ENCODE results near the gene SH3BGRL2. TPM values are rescaled to one million over a fixed set of nuclear protein-coding genes. Genes with fewer than 3 reads are reported as not detected.
"Not testable (repeated sequence)": the region's sequence is repeated elsewhere in the genome, so short reads cannot be mapped to it uniquely, and the experiment has no call there.

SH3BGRL2 gene
- total RNA-seq, 4 donors from 2014 or later = 54.7 to 177 (median 128) TPM

- H3K27ac ChIP-seq = no peak overlapping the region
- no peak for DNase-seq
Measured at GRCh38 chr6:79676785-79677736, 45.9 kb downstream of the SH3BGRL2 start.

GRCh38 chr6:79682682-79683081 lies 51.6 kb downstream of the SH3BGRL2 start:
- H3K4me1 ChIP-seq = peaks cover 0 to 28% (median 13%) of the 10 kb centered on the region in 4 donors
- H3K9me3 ChIP-seq; H3K27ac ChIP-seq; H3K36me3 ChIP-seq; intact Hi-C loops (cut with DNase I; ENCODE audit: low total_unique reads); in situ Hi-C loops (cut with MboI; ENCODE audit: low pct_ligation_motif_present in 1 of 4, low pct_unique_long_range_greater_than_20kb in 1 of 4, low sequenced_read_pairs in 3 of 4); DNase-seq; H3K4me3 ChIP-seq; H3K27me3 ChIP-seq: not testable (repeated sequence)
- WGBS, 2 donors (ENCODE audit: low coverage in 1 of 2) = 95 to 100% methylated on average over 1 to 4 of the region's 4 CpGs

More at GRCh38 chr6:79676785-79677736, 45.9 kb downstream of the SH3BGRL2 start:
- no peaks in the 10 kb centered on the region for H3K9me3 ChIP-seq
- H3K36me3 ChIP-seq = peaks cover 0 to 8% (median 0%) of the 10 kb centered on the region in 4 donors
- 50 to 55% methylated on average over 4 to 8 of the region's 8 CpGs for WGBS, 2 donors (ENCODE audit: low coverage in 1 of 2)
- H3K4me3 ChIP-seq = no peak overlapping the region
- TF ChIP-seq CTCF (IDR thresholded peaks at IDR 0.05) (no peak), POLR2AphosphoS5 (IDR thresholded peaks at IDR 0.05) (no peak), POLR2A (IDR thresholded peaks at IDR 0.05) (no peak), EP300 (IDR thresholded peaks at IDR 0.05; ENCODE audit: low read depth) (no peak)
- in situ Hi-C loops (cut with MboI; ENCODE audit: low pct_ligation_motif_present in 1 of 4, low pct_unique_long_range_greater_than_20kb in 1 of 4, low sequenced_read_pairs in 3 of 4) = no loop called here
- intact Hi-C loops (cut with DNase I; ENCODE audit: low total_unique reads) = no loop called here
- H3K4me1 ChIP-seq = peaks cover 0 to 11% (median 5%) of the 10 kb centered on the region in 4 donors
- H3K27me3 ChIP-seq = no peaks in the 10 kb centered on the region

GRCh38 chr6:79684876-79685275 lies 53.7 kb downstream of the SH3BGRL2 start:
- H3K27me3 ChIP-seq = no peaks in the 10 kb centered on the region
- intact Hi-C loops (cut with DNase I; ENCODE audit: low total_unique reads) (no loop called here), in situ Hi-C loops (cut with MboI; ENCODE audit: low pct_ligation_motif_present in 1 of 4, low pct_unique_long_range_greater_than_20kb in 1 of 4, low sequenced_read_pairs in 3 of 4) (no loop called here)
- H3K9me3 ChIP-seq = no peaks in the 10 kb centered on the region
- H3K4me3 ChIP-seq = no peak overlapping the region
- no peak for TF ChIP-seq CTCF (IDR thresholded peaks at IDR 0.05)
- no peak for TF ChIP-seq EP300 (IDR thresholded peaks at IDR 0.05; ENCODE audit: low read depth)
- no peak for TF ChIP-seq POLR2AphosphoS5 (IDR thresholded peaks at IDR 0.05)
- TF ChIP-seq POLR2A (IDR thresholded peaks at IDR 0.05) = no peak
- peak overlapping the region in 1 of 4 donors; percentile 2 for H3K27ac ChIP-seq
- 43 to 61% methylated on average over 1 of the region's 1 CpG for WGBS, 2 donors (ENCODE audit: low coverage in 1 of 2)
- peaks cover 0 to 5% (median 0%) of the 10 kb centered on the region in 4 donors for H3K36me3 ChIP-seq
- no peak for DNase-seq
- H3K4me1 ChIP-seq = peaks cover 0 to 41% (median 18%) of the 10 kb centered on the region in 4 donors

- TF ChIP-seq POLR2AphosphoS5 (IDR thresholded peaks at IDR 0.05) (no peak), CTCF (IDR thresholded peaks at IDR 0.05) (no peak), POLR2A (IDR thresholded peaks at IDR 0.05) (no peak), EP300 (IDR thresholded peaks at IDR 0.05; ENCODE audit: low read depth) (no peak)
- intact Hi-C loops (cut with DNase I; ENCODE audit: low total_unique reads) (no loop called here), in situ Hi-C loops (cut with MboI; ENCODE audit: low pct_ligation_motif_present in 1 of 4, low pct_unique_long_range_greater_than_20kb in 1 of 4, low sequenced_read_pairs in 3 of 4) (no loop called here)
- Histone ChIP-seq H3K9me3 (no peaks in the 10 kb centered on the region), H3K4me1 (peaks cover 0 to 41% (median 18%) of the 10 kb centered on the region in 4 donors), H3K27me3 (no peaks in the 10 kb centered on the region), H3K36me3 (peaks cover 0 to 8% (median 0%) of the 10 kb centered on the region in 4 donors), H3K27ac (peak overlapping the region; percentile 36 to 58 (median 50)), H3K4me3 (no peak overlapping the region)
- DNase-seq = peak; percentile 20
- WGBS, 2 donors (ENCODE audit: low coverage in 1 of 2) = 33 to 73% methylated on average over 3 of the region's 3 CpGs
Measured at GRCh38 chr6:79686707-79687309, 55.7 kb downstream of the SH3BGRL2 start.
